NCI-H524 (cell line): Measurements from ENCODE around the gene POLR3A.

Experiments used
- DNase-seq, 2 experiments: peaks; one replicate each; lab custom pipeline; 2025; lab: John Stamatoyannopoulos, UW

POLR3A gene

GRCh38 chr10:77944519-77944918, 84.8 kb downstream of the POLR3A start:
- no peak for DNase-seq

DNA sequence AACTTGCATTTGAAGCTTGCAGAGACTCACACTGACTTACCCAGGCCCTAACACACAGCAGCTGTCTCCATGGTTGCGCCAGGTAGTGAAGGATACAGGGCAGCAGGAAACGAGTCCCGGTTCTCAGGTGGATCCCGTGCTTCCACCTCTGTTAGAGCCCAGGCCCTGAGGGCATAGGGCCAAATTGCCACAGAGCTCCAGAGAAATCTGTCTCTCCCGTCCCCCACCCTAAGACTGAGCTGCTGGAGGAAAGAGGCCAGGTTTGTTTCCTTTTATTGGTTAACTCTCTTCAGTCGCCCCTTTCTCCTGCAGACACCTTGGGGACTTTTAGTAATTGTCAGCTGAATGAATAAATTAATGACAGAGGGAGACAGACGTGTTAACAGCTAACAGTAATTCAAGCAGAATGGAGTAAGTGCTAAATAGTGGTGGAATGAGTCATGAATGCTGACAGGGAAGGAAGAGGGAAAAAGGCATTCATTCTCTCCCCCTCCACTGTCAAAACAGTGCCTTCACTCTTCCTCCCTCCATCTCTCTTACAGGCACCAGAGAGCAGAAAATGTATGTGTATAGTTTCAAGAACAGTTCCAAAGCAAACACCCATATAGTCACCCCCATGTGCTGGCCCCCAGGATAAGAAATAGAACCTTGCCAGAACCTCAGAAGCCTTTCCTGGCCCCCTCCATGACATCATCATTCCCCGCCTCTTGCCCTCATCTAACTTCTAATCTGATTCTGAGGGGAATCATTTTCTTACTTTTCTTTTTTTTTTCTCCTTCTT, 86.0 kb downstream of the POLR3A start:
- no peak for DNase-seq

GRCh38 chr10:77941790-77942189, 87.5 kb downstream of the POLR3A start:
- no peak for DNase-seq

DNA sequence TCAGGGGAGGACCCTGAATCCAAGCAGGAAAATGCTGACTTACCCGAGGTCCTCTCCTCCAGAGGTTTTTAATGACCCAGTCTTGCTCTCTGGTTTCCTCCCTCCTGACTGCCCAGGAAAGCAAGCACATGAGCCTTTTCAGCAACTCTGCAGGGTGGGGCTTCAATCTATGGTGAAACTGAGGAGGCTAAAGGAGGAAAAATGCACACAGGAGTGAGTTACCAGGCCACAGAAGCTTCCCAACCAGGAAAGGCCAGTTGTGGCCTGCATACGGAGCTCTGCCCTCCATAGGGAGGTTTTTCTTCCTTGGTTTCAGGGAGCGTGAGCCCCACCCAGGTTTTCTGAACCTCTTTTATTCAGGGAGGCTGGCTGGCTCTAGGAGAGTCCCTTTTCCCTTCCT, 88.7 kb downstream of the POLR3A start:
- DNase-seq, result no peak

DNA sequence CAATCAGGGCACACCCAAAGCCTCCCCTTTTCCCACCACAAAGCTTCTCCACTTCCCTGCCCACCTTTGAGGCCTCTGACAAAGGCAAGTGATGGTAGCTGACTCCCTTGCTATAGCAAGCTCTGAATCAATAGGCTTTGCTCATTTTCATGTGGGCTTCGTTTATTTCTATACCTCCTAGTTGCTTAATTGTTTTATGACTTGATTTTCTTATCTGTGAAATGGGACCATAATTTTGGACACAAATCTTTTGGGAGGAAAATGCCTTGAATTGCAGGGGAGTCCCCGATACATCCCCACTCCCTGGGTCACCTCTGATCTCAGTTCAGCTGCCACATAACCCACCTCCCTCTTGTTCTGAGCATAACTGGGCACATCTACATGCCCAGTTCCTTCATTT, 89.1 kb downstream of the POLR3A start:
- no peak for DNase-seq

GRCh38 chr10:77939561-77940001, 89.7 kb downstream of the POLR3A start:
- DNase-seq, result peak; percentile 5 to 29

- DNase-seq, result no peak
These were observed 92.4 kb downstream of the POLR3A start for GRCh38 chr10:77936697-77937567.

DNA sequence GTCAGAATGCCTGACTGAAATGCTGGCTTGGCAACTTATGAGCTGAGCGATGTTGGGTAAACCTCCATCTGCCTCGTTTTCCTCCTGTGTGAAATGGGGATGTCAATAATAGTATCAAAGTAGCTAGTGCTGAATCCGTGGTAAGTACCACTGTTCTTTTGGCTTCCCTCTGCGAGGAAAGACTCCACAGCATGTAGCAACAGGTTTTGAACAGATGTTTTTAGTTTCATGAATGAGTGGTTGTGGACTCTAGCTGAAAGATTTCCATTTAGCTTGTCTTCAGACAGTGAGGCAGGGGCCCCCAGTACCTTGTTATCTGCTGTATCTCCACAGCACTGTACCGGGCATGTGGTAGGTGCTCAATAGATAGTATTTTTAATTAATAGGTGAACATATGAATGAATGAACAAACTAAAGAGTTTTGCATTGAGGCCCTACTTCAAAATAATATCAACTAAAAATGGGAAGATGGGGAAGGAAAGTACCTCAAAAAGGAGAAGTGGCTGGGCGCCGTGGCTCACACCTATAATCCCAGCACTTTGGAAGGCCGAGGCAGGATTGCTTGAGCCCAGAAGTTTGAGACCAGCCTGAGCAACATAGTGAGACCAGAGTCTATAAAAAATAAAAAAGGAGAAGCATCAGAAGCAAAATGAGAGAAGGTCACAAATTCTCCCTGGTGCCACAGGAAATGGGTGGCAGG, 97.1 kb downstream of the POLR3A start:
- no peak for DNase-seq

- DNase-seq, result no peak
These were observed 101.7 kb downstream of the POLR3A start for GRCh38 chr10:77927402-77928246.

- peak in 1 of 2 experiments; percentile 18 for DNase-seq
These were observed 102.5 kb downstream of the POLR3A start, which contains the start of gene DLG5 for GRCh38 chr10:77926566-77927401. Gene DLG5 (minus strand): TSS chr10:77926755. CDS start chr10:77926520, 235 bp downstream.

- DNase-seq, result peak in 1 of 2 experiments; percentile 7
These were observed 103.3 kb downstream of the POLR3A start for GRCh38 chr10:77925795-77926565.

GRCh38 chr10:77925410-77925794, 103.9 kb downstream of the POLR3A start:
- peak in 1 of 2 experiments; percentile 5 for DNase-seq

DNA sequence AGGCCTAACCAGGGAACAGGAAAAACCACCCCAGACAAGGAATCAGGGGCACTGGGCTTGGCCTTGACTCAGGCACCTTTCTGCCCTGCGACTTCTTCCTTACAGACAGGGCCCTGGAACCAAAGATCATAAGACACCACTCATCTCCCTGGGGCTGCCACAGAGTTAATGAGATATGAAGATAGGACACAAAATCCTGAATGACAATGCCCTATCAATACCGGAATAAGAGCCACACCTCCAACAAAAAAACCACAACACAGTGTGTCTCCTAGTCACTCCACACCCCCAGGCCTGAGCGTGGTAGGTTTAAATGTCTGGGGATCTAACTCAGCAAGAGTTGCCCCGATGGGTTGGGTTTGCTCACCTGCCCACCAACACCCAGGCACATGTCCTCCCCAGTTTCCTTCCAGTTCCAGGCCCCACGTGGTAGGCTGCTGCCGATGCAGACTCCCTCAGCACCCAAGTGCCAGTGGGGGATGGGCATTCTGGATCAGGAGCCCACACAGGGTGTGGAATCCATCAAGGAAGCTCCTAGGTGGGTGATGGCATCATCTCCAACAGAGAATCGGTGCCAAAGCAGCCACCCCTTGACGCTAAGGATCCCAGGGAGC, 106.6 kb downstream of the POLR3A start:
- no peak for DNase-seq

GRCh38 chr10:77922055-77922454, 107.3 kb downstream of the POLR3A start:
- DNase-seq, result no peak

- no peak for DNase-seq
These were observed 107.9 kb downstream of the POLR3A start for GRCh38 chr10:77921395-77921794.

- no peak for DNase-seq
These were observed 108.8 kb downstream of the POLR3A start for GRCh38 chr10:77920495-77920894.

DNA sequence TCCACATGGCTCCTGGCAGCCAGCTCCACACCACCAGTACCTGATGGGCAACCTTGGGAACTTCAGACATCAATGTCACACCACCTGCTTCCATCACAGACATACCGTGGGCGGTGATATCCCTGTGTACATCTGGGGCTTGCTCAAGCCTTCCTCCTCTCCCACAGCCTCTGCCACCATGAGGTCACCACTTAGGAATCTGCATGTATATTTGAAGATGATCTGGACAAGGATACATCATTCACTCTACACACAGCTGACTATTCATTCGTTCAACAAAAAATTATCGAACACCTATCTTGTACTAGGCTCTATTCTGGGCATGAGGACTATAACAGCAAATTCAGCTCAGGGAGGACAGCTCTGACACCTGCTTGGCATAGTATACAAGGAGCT, 109.6 kb downstream of the POLR3A start:
- DNase-seq, result no peak
